Hematopoietic multipotent progenitor cell (in vitro differentiated cells): ENCODE data around the gene ARNT2. TPM values are rescaled to one million over a fixed set of nuclear protein-coding genes. Genes with fewer than 3 reads are reported as not detected.

Experiments
- DNase-seq, 3 donors: peaks; one replicate each; pipeline ENCODE4 v3.0.0-alpha.2; 2011 to 2015; ENCODE audit warnings: low read depth in 2 of 3, low spot score in 2 of 3
- total RNA-seq: library from RNA; depleted of rRNA; stranded (reverse); fragments of >200 nt; gene quantifications from one replicate; pipeline ENCODE4 v1.2.3, GENCODE V29; 2012

The ARNT2 gene
- total RNA-seq, 1 donor, result 0.54 TPM

DNA sequence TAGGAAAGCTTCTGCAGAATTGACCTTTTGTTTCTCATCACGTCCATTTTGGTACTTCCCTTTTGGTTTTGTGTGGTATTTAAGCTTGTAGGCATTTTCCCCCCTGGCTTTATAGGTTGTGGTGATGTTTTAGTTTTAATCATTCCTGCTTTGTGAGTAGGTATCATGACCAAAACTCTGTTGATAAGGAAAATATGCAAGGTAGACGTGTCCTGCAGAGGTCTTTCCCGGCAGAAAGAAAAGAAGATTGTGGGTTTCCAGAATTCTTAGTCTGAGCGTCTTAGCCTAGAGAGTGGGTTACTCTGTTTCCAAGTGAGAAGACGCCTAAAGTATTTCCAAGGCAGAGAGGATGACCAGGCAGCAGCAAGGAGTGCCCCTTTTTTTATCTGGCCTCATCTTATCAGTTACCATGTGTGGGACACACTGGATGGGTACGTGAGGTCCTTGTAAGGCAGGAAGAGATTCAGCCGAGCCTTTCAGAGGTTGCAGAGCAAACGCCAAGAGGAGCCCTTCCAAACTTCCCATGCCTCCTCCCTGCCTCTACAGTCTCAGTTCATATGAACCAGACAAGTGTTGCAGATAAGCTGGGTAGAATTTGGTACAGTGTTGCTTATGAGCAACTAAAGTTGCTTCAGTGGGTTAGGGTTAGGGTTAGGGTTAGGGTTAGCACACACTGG, 58.8 kb downstream of the ARNT2 start:
- DNase-seq, result no peak

DNA sequence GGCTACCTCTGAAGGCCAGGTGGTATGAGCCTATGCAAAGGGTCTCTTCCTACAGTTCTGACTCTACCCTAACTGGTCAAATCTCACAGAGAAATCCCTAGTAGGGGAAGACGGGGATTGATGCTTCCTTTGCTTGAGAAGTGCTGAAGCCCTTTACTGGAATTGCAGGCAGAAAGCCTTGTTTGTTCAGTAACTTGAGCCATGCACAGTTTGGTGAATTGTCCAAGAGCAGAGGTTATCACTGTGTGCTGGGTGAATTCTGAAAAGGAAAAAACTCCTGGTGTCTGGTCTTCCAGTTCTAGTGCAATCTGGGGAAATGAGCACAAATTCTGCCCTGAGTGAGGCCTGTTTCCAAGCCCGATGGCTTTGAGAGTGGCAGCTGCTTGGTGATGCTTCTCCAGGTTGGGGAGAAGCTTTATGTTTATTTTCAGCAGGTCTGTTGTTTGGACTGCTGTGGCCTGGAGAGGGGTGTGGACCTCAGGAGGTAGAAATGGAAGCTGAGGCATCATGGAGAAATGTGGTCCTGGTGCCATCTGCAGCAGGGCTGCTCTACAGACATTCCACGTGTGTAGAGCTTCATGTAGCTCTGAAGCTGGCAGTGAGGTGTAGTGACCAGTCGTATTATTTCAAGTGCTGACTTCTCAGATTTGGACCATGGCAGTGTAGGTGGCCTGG, 60.9 kb downstream of the ARNT2 start:
- no peak for DNase-seq

DNA sequence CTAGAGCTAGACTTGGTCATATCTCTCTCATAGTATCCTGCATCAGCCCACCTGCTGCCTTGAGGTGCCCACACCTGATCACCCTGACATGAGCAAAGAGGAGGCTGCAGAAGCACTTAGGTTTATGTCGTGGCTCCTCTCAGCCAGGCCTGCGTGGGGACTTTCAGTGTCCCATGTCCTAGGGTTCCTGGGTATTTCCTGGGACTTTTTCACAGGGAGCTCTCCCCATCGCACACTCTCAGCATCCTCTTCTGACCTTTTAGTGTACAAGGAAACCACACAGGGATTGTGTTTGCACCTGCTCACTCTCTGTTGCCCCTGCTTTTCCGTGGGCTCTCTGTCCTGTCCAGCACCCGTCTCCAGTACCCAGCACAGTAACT, 61.4 kb downstream of the ARNT2 start:
- DNase-seq, result no peak

DNA sequence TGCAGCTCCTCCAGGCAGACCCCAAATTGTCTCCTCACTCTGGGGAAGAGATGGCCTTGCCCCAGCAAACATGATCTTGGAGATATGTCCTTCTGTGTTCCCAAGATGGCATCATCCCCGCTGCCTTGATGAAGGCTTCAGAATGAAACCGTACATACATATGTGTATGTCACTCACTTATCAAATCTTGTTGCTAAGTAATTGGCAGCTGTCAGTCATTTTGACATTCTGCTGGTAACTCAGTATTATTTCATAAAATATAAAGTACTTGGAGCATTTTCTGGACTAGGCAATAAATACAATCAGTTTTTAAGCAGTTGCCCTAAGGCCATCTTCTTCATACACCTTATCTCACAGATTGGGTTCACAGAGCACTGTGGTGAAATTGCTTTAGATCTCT, 62.4 kb downstream of the ARNT2 start:
- no peak for DNase-seq

DNA sequence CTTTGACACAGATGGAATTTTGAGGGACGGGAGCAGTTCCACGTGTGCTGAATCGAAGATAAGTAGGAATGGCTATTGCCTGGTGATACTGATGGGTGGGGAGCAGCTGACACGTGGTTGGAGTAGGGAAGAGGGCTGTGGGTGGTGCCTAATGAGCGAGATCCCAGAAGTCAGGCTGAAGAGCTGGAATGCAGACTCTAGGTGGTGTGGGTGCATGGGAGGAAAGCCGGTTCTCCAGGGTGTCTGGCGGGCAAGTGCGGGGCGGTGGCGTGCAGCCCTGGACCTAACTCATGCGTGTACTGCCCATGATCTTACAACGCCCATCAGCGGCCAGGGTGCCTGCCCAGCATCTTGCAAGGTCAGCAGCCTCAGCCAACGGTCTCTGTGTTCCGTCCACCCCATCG, 63.1 kb downstream of the ARNT2 start:
- no peak for DNase-seq

DNA sequence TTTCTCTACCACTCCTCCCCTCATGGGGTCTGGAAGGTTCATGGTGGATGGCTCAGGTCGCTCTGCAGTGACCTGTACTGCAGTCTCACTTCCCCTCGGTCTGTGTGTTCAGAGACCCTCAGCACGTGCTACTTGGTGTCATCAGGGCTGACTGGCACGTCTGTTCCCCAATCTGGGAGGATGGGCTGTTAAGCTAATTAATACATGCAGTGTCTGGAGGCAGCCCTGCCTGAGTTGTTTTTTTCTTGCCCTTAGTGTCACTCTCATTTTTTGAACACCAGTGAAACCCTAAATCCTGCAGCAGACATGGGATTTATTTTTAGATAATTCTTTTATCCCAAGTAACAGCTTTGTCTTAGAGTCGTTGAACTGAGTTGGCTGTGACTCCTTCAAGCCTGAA, 64.6 kb downstream of the ARNT2 start:
- DNase-seq, result no peak

DNA sequence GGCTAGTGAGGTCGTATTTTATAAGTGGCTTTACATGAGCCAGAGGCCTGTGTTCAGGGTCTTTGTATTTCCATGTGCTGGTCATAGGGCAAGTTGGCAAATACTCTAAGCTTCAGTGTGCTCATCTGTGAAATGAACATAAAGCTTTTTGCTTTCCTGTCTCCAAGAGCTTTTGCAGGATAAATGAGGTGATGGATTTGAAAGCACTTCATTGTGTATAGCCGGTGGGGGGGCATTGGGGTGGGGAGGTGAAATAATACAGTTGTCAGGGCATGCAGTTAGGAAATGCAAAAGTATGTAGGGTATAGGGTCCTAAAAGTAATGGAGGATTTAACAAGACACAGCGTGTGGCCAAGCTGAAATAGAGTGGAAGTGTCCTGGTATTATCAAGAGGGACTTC, 67.7 kb downstream of the ARNT2 start:
- DNase-seq, result no peak

DNA sequence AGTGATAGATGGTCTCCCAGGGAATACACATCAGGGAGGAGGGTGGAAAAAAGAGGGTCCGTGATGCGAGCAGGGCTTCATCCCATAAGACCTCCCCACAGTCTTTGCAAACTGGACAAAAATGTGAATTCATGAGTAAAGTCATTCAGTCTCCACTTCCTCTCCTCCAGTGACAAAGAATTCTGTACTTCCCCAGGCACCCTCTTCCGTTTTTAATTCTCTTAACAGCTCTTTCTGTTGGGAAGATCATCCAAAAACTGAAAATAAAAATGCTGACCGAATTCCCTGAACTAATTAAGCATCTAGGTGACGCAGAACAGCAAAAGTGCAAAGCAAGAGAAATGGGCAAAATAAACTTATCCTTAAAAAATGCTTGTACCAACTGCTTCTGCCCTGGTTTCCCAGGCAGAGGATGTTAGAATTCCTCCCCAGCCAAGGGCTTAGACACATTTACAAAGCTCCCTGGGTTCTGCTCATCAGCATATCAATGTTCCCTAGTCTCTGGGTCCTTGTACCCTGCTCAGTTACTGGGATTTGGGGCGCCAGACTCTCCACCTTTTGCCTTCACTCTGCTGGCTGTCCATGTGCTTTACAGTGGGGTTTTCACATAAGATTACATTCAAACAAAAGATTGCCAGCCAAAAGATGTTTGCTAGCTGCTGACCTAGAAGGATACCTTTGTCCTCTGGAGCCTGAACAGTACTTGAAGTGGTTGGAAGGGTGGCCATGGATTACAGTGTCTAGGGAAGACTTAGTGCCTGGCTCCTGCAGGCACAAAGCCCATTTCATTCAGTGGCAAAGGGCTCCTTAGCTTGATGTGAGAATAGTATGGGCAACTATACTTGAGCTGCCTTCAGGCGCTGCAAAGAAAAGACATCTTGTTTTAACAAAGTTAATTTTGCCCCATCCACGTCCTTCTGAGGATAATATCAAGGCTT, 69.4 kb downstream of the ARNT2 start:
- no peak for DNase-seq

DNA sequence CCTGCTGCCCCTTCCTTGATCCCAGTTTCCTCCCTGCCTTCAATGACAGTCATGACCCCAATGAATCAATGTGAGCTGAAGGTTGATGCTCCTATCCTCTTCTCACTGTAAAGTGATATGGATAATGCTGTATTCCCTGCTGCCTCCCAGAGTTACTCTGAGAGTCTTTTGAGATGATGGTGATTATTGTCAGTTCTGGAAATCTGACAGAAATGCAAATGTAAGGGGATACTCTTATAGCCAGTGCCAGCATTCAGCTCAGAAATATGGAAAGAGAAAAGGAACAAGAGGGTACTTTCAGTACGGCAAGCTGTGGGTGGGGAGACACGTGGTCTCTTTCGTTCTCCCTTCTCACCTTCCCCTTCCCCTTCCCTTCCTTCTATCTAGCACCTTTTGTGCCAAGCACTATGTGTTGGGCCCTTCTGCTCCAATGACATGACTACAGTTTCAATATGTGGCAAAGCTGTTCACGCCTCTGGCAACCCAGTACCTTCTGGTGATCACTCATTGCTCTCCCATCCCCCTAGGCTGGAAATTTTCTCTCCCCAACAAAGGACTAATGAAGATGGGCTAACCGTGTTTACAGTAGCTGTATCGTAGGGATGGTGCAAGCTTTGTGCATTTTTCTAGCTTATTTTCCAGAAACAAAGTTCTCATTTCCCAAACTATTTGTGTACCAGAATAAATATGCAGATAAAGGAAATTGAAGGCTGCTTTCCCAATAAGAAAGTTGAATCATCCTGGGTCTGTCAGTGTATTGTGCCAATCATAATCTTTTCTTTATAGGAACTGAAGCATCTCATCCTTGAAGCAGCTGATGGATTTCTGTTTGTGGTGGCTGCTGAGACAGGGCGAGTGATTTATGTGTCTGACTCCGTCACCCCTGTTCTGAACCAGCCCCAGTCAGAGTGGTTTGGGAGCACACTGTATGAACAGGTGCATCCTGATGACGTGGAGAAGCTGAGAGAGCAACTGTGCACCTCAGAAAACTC, 70.3 kb downstream of the ARNT2 start:
- DNase-seq, result peak in 2 of 3 donors; percentile 78 to 90

DNA sequence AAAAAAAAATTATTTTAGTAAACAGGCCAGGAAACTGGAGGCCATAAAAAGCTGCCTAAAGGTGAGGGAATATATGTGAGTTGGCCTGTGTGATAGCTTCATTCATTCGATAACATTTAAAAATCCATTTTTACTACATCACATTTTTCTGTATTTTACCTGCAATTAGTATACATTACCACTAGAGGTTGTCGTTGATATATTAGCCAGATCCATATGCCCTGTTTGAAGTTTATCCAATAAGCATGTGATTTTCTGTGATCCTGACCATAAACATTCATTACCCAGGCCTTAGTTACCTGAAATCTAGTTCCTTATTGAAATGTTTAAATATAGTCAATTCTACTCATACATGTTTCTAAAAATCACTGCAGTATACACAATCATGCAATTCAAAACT, 71.4 kb downstream of the ARNT2 start:
- DNase-seq, result no peak

DNA sequence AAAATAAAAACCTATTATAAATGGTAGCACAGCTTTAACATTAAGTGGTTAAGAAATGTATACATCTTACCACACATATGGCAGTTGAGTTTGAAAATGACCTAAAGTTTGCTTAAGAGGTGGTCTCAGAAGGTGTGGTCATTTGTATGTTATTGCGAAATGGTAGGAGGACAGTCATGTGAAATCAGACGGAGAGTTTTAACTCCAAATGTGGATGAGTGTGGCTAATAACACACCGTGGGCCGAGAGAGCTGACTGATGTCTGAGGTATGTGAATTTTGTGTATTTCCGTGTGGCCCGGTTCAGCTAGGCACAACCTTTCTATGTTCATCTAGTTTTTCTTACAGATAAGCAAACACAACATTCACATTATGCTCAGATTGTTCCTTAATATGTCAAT, 71.9 kb downstream of the ARNT2 start:
- DNase-seq, result no peak

DNA sequence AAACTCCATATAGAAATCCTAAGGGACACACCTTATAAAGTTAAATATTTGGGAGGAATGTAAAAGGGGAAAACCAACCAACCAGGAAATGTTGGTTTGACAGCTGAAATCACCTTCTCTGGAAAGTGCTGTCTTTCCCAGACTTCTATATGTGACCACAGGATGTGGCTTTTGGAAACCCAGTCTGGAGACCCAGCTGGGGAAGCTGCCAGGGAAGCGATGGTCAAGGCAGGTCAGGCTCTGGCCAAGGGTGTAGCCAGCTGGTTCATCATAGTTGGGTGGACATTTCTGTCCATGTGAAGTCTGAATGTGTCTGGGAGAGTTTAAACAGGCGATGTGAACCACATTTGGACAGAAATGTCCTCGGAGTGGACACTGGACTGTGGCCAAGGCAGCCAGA, 73.9 kb downstream of the ARNT2 start:
- no peak for DNase-seq

DNA sequence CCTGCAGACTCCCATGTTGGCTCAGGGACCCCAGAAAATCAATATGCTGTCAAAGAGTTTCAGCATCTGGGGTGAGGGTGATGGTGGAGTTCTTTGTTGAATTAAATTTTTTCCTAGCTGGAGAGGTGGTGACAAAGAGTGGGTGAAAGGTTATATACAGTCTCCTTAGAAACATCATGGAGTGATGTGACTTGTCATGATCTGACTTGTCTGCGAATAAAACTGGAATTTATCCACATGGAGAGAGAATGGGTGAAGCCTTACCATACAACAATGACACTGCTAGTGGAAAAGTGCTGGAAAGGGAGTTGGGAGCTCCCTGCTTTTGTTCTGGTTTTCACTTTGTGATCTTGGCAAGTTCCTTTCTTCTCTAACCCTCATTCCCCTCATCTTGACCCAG, 75.0 kb downstream of the ARNT2 start:
- DNase-seq, result no peak

DNA sequence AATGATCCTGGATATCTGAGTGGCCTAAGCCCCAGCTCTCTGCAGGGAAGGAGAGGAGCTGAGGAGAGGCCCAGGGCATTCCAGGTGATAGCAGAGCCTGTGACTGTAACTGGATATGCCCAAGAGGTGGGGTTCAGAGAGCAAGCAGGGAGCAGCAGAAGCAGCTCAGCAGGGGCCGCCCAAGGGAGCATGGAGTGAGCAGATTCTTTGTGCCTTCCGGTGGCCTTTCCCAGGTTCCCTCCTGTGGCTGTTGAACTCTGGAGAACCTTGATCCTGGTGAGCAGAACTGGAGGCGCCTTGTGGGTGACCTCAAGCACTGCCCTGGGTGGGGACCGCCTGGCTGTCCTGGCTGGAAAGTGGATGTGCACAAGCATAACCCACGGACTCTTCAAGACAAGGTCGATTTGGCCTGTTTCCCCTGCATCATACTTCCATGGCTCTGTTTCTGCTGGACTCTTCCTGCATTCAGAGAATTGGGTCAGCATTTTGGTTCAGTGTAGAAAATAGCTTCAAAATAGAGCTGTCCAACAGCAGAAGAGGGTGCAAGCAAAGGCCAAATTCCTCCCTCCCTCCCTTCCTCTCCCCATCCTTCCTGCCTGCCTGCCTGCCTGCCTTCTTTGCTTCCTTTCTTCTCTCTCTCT, 76.1 kb downstream of the ARNT2 start:
- DNase-seq, result no peak

DNA sequence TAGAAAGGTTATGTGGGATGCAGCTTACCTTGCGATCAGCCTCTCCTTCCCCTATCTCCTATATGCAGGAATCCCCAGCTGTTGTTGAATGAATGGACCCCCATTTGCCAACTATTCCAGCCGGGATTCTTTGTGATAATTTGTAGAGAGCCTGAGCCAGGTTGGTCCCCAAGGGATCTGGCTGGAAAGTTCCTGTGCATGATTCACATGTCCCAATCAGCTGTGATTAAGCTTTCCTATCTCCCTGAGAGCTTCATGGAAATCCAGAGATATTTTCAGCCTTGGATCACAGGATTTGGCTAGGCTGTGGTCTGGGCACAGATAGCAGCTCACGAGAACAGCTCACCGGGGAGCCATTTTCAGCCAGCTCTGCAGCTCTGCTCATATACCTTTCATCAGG, 76.7 kb downstream of the ARNT2 start:
- DNase-seq, result no peak

DNA sequence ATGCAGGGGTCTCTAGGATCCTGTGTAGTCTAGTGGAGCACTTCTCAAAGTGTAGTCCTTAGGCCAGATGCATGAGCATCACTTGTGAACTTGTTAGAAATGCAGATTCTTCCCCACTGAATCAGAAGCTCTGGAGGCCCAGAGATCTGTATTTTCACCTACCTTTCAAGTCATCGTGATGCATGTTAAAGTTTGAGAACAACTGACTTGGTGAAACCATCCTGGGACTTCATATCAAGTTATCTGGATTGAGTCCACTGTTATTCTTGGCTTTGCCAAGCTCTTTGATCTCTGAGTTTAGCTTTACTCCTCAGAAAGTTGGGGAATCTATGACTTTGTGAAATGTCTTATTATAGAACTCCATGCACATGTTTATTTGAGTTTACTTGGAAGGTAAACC, 78.5 kb downstream of the ARNT2 start:
- DNase-seq, result no peak

DNA sequence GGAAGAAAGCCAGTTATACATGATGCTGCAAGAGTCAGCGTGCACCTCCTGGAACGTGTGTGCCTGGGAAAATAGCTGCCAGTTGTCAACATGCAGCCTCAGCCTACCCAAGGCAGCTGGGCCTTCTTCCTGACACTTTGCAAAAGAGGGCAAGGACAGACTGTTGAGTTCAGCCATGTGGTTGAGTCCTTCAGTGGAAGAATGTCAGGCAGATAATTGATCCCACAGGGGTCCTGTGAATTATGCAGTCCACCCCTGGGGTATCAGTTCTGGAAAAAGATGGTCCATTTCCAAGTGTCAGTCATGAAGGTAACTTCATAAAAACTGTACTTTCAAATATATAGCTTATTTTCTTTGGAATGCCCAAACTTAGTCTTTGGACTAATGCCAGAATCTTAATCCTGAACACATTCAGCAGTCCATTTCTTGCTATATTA, 79.6 kb downstream of the ARNT2 start:
- DNase-seq, result no peak

DNA sequence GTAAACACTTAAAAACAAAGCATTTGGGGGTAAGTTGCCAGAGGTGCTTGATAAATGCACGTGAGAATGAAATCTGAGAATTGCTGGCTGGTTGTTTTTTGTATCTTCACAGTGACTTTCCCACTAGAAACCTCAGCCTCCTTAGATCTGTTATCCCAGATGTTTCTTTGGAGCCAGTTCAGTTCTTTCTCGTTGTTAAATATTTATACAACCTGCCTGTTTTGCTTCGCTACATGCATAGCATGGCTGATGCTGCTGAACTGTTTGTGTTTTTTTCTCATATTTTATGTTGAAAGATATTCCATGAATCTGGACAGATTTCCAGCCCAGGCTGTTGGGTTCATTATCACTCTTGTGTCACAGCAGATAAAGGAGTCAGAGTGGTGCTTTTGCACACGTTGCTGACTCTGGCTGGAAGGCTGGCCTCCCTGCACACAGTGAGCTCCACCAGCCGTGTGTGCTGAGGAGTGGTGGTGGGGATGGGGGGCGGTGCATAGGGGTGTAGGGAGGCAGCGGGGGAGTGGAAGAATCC, 80.2 kb downstream of the ARNT2 start:
- no peak for DNase-seq

DNA sequence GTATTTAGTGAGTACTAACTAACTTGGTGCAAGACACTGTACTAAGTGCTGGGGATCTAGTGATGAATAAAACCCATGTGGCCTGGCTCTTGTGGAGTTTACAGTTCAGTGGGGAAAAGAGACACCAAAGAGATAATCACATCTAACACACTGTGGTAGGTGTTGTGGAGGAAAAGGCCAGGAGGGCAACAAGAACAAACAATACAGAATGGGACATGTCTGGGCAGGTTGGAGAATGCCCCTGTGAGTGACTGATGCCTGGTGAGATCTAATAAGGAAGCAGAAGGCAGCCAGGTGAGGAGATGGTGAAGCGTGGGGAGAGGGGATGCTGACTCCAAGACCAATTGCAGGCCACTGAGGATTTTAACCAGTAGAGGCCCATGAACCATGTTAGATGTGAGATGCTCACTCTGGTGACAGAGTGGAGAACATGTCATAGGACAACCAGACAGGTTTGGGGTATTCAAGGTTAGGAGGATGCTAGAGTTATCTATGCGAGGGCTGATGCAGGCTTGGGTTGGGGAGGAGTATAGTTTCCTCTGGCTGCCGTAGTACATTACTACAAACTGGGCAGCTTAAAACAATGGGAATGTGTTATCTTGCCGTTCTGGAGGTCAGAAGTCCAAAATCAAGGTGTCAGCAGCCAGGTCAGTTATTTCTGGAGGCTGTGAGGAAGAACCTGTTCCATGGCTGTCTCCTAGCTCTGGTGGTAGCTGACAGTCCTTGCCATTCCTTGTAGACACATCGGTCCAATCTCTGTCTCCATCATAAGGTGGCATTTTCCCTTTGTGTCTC, 81.4 kb downstream of the ARNT2 start:
- DNase-seq, result no peak
